NCI-H82 treated with DMSO at 0.1 percent for 48 hours (cell line): ENCODE data around the gene NRCAM.

ENCODE experiments used
- DNase-seq: peaks from one replicate; lab custom pipeline; 2025; ENCODE audit not compliant: unreplicated experiment; lab: John Stamatoyannopoulos, UW

NRCAM gene

DNA sequence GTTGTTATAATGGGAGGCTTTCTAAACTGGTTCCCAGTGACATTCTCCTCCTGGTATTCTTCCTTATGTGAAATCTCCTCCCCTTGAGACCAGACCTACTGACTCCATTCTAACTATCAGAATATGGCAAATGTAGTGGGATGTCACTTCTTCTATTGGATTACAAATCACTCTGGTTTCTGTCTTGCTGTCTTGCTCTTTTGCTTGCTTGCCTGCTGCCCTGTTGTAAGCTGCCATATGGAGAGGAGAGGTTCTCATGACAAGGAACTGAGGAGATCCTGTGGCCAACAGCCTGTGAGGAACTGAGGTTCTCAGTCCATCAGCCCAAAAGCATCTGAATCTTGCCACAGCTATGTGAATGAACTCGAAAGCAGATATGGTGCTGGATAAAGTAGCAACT is 4.7 kb upstream of the NRCAM start:
- DNase-seq: no peak

- DNase-seq: peak; percentile 38
These were observed 3.8 kb upstream of the NRCAM start for GRCh38 chr7:108459922-108460551.

DNA sequence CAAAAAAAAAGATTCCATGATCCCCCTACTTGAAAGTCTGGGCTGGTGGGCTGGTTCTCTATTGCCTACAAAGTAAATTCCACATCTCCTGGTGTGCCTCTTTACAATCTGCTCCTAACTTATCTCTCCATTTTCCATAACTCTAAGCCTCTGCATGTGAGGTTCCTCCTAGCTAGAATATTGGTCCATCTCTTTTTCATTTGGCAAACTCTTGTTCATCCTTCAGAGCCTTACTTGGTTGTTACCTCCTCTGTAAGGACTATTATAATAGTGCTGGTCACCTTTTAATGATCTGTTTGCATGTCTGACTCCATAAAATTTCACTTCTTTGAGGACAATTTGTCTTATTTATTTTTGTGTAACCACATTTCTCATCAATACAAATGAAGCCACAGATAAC is 1.6 kb upstream of the NRCAM start:
- DNase-seq: no peak

GRCh38 chr7:108456845-108457540 is 757 bp upstream of the NRCAM start:
- DNase-seq: no peak

DNA sequence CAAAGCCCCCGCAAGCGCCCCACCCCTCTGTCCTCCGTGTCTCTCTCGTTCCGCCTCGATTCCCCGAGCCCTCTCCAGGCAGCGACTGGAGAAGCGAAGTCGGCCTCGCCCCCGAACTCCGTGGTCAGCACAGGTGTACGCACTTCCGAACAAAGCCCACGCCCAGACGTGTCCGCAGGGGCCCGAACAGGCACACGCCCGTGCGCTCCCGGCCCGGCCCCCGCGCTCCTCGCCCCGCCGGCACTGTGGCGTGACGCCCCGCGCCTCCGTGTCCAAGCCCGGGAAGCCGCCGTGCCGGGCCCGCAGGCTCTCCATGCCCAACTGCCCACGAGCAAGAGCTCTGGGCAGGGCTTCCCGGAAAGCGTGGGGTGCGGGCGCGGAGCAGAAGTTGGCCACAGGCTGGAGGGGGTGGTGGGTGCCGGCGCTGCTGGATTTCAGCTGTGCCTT is 662 bp downstream of the NRCAM start:
- no peak for DNase-seq

GRCh38 chr7:108454674-108455550 is 1.3 kb downstream of the NRCAM start:
- peak; percentile 8 for DNase-seq

- DNase-seq: no peak
These were observed 1.9 kb downstream of the NRCAM start for GRCh38 chr7:108454317-108454673.

DNA sequence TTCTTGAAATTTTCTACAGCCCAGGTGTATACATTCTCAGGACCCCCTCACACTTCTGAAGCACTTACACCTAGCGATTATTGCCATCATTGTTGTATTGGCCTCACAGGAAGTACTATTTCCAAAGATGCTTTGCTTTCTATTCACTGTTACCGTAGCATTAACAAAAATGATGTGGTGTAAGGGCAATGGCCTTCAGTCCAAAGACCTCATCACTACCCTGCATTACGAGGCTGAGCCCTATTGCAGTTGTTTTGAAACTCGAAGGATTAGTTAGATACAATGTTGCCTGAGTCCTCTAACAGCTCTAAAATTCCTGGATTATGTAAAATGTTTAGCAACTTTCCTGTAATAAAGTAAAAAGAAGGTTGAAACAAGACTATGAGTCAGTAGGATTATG is 2.9 kb downstream of the NRCAM start:
- no peak for DNase-seq

- peak; percentile 36 for DNase-seq
These were observed 3.5 kb downstream of the NRCAM start for GRCh38 chr7:108452707-108453106.

DNA sequence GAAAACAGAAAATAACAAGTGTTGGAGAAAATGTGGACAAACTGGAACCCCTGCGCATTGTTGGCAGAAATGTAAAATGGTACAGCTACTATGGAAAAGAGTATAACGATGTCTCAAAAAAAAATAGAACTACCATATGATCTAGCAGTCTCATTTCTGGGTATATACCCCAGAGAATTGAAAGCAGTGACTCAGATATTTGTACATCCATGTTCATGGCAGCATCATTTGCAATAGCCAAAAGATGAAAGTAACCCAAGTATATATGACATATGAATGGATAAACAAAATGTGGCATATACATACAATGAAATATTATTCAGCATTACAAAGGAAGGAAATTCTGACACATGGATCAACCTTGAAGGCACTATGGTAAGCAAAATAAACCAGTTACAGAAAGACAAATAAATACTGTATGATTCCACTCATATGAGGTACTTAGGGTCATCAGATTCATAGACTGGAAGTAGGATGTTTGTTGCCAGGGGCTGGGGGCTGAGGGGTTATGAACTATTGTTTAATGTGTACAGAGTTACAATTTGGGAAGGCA is 4.9 kb downstream of the NRCAM start:
- DNase-seq: no peak

GRCh38 chr7:108450160-108450559 is 6.1 kb downstream of the NRCAM start:
- no peak for DNase-seq

DNA sequence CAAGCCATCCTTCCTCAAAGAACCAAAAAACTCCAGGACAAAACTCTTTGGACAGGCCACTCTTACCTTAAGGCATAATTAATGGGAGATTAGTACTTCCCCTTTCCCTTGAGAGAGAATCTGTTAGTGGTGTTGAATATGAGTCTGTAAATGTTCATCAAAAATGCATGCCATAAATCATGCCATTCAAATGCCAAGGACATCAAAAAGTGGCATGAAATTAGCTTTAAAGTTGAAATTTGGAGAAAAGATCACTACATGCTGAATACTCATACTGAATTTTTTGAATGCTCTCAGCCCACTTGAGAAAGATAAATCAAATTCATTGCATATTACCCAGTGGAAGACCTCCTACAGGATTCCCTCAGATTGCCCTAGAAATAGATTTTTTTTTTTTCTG is 6.7 kb downstream of the NRCAM start:
- no peak for DNase-seq

GRCh38 chr7:108448584-108449505 is 7.4 kb downstream of the NRCAM start:
- no peak for DNase-seq

DNA sequence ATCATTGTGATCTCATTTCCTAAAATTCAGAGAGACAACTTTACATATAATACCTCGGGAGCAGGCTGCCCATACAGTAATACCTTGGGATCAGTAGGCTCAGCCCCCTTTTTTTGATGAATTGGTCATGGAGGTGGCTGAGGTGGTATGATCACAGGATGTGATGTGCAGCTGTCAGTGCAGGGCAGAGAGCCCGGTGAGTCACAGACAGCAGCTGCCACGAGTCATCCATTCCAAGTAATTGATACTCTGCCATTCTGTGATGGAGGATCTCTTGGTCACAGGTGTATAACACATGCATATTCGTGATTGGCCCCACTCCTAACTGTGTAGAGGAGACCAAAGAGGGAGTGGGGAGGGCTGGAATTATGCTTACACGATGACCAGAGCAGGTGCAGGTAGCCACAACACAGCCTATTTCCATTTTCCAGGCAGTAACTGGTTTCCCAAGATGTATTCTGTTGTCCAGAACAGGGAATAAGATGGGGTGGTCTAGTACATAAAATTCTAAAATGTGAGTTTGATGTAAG is 14.1 kb downstream of the NRCAM start:
- DNase-seq: no peak

- no peak for DNase-seq
These were observed 14.8 kb downstream of the NRCAM start for GRCh38 chr7:108441392-108441955.

DNA sequence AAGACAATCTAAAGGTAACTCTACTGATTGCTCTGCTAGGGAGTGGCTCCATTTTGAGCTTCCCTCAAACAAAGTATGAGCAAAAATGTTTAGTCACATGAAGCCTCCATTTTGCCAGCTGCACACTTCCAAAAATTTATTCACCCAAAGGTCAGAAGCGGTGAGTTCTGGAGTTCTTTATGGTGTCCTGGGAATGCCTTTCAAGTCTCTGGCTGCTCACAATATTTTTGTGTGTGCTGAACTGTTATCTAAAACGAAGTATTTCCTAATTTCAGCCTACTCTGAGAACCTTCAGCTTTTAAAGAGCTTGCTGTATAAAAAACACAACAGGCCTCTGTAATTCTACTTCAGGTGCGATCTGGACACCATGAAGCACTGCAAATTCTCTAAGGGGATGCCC is 15.6 kb downstream of the NRCAM start:
- no peak for DNase-seq

- DNase-seq: no peak
These were observed 19.3 kb downstream of the NRCAM start for GRCh38 chr7:108436906-108437305.

DNA sequence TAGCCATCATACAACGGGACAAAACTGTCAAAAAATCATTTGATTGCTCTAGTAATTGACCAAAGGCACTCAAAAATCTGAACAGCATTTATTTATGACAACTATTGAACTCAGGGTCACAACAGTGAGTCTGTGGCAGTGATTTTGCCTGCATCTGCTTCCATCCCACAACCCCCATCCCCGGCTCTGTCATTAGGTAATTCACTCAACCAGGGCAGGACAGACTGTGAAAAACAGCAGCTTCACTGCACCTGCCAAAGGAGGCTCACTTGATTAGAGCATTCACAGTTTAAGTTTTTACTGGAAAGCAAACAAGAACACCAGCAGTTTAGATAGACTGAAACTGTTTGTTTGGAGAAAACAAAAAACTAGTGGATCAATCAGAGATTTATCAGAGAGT is 22.2 kb downstream of the NRCAM start:
- DNase-seq: no peak

- no peak for DNase-seq
These were observed 25.1 kb downstream of the NRCAM start for GRCh38 chr7:108431099-108431498.

DNA sequence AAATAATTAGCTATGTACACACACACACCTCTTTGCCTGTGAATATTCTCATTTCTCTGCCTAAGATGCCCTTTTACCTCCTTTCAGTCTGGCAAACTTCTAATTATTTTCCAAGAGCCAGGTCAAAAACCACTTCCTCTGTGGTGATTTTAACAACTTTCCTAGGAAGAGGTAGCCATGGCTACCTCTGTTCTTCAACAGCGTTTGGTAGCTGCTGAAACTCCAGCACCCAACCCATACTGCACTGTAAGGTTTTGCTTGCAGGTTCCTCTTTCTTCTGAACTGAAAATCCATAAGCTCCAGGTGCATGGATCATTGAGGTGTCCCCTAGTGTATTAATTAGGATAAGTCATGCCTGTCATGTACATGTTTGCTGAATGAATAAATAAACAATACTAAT is 25.6 kb downstream of the NRCAM start:
- DNase-seq: no peak
